SU-DHL-6 (cell line): ENCODE measurements around the gene CES4A.
"Not testable (repeated sequence)": the region's sequence is repeated elsewhere in the genome, so short reads cannot be mapped to it uniquely, and the experiment has no call there.

Source experiments
- EZH2phosphoT487 ChIP-seq: fragments of 200-600 bp; sonication (generic), shearing (Covaris generic); conservative IDR thresholded peaks from 2 replicates; pipeline ENCODE4 v1.6.1; 2018; ENCODE audit warnings: mild to moderate bottlenecking, antibody characterized with exemption, low read length, moderate library complexity, mixed read lengths
- TF ChIP-seq, protein P1 (sequence below): fragments of 200-600 bp; sonication (generic); IDR thresholded peaks from one replicate; pipeline ENCODE4 v1.5.1; 2017; ENCODE audit warnings: antibody characterized with exemption, mild to moderate bottlenecking, low read length, moderate library complexity; ENCODE audit not compliant: insufficient read depth, poor library complexity, severe bottlenecking

DNA sequence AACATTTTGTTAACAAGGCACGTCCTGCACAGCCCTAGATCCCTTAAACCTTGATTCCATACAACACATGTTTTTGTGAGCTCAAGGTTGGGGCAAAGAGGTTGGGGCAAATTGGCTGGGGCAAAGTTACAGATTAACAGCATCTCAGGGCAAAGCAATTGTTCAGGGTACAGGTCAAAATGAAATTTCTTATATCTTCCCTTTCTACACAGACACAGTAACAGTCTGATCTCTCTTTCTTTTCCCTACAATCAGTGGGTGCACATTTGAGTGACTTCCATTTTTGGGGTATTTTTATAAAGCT, 32.3 kb upstream of the CES4A start:
- TF ChIP-seq, protein P1, sequence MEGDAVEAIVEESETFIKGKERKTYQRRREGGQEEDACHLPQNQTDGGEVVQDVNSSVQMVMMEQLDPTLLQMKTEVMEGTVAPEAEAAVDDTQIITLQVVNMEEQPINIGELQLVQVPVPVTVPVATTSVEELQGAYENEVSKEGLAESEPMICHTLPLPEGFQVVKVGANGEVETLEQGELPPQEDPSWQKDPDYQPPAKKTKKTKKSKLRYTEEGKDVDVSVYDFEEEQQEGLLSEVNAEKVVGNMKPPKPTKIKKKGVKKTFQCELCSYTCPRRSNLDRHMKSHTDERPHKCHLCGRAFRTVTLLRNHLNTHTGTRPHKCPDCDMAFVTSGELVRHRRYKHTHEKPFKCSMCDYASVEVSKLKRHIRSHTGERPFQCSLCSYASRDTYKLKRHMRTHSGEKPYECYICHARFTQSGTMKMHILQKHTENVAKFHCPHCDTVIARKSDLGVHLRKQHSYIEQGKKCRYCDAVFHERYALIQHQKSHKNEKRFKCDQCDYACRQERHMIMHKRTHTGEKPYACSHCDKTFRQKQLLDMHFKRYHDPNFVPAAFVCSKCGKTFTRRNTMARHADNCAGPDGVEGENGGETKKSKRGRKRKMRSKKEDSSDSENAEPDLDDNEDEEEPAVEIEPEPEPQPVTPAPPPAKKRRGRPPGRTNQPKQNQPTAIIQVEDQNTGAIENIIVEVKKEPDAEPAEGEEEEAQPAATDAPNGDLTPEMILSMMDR: not testable (repeated sequence)
- TF ChIP-seq EZH2phosphoT487: not testable (repeated sequence)
